Measurements from ENCODE around the gene RARS1.
A peak's percentile ranks its signal among the peaks of the same experiment; 100 is the strongest.

RARS1 gene

DNA sequence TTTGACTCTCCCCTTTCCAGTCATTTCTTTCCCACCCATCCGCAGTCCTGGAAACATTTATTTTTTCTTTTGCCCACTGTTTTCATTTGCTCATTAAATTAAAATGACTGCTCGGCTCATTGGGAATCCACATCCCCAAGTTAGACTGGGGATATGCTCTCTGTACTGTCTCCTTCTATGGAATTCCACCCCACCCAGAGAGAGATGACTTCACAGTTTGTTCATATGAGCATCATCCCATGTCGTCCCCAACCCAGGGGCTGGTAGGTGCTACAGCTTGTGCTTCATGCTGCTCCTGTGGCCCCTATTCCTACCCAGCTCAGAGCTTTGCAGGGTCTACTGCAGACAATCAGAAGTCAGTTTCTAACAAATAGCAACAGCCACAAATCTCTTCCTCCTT is 16.5 kb upstream of the RARS1 start:
- Mint-ChIP-seq H3K27ac (no peak overlapping the region), H3K27me3 (no peaks in the 10 kb centered on the region), H3K4me3 (no peak overlapping the region), H3K9me3 (no peaks in the 10 kb centered on the region), H3K36me3 (no peaks in the 10 kb centered on the region), H3K4me1 (no peaks in the 10 kb centered on the region)

DNA sequence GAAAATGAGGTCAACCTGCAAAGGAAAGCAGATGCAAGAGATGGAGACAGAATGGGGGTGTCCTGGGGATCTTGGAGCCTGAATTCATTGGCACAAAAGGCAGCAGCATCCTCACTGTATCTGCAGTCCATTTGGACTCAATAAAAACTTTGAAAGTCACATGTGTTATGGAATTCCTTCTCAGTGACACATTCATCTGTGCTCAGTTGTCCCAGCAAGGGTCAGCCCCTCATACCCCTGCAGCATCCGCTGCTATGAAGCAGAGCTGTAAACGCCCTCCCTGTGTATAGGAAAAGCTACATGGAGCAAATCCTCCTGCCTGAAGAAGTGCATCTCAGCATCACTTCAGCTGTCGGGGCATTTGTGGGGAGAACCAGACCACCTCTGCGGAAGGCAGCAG is 14.5 kb upstream of the RARS1 start:
- Mint-ChIP-seq H3K27ac (no peak overlapping the region), H3K9me3 (no peaks in the 10 kb centered on the region), H3K4me1 (no peaks in the 10 kb centered on the region), H3K27me3 (no peaks in the 10 kb centered on the region), H3K4me3 (no peak overlapping the region), H3K36me3 (no peaks in the 10 kb centered on the region)

DNA sequence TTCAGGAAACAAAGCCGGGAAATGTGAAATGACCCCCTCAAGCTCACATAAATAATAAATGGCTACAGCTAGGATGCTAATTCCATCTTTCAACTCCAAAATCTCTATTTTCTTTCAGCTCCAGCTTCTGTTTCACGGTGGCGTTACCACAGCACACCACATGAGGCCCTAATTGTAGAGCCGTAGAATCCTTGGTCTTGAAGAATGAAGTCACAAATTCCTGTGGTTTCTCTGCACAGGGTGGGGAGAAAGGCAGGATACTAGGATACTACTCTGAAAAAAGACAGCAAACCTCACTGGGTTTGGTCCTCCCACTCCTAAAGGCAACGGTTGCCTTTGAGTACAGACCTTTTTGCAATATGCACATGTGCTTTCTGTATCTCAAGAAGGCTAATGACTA is 13.9 kb upstream of the RARS1 start:
- Mint-ChIP-seq H3K36me3 (no peaks in the 10 kb centered on the region), H3K27me3 (no peaks in the 10 kb centered on the region), H3K4me3 (no peak overlapping the region), H3K9me3 (no peaks in the 10 kb centered on the region), H3K27ac (no peak overlapping the region), H3K4me1 (no peaks in the 10 kb centered on the region)

GRCh38 chr5:168474319-168474718 is 12.0 kb upstream of the RARS1 start:
- H3K4me3 Mint-ChIP-seq, result no peak overlapping the region
- no peaks in the 10 kb centered on the region for H3K9me3 Mint-ChIP-seq
- no peaks in the 10 kb centered on the region for H3K4me1 Mint-ChIP-seq
- no peak overlapping the region for H3K27ac Mint-ChIP-seq
- H3K27me3 Mint-ChIP-seq, result no peaks in the 10 kb centered on the region
- no peaks in the 10 kb centered on the region for H3K36me3 Mint-ChIP-seq

DNA sequence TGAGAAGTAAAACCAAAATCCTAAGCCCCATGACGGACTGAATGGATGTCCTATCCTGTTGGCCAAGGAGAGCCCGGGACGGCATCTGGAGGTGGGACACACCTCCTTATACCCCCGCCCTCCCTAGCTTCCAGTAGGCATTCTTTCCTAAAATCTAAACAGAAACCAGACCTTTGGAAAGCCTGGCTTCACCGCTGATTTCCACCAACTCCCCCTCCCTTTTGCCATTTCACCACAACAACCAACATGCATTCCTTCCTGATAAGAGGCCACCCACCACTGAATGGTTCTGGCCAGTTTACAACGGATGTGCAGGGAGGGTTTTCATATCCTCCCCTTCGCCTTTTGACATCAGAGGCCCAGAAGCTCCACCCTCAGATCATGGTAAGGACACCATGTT is 9.2 kb upstream of the RARS1 start:
- Mint-ChIP-seq H3K27me3 (no peaks in the 10 kb centered on the region), H3K27ac (no peak overlapping the region)

DNA sequence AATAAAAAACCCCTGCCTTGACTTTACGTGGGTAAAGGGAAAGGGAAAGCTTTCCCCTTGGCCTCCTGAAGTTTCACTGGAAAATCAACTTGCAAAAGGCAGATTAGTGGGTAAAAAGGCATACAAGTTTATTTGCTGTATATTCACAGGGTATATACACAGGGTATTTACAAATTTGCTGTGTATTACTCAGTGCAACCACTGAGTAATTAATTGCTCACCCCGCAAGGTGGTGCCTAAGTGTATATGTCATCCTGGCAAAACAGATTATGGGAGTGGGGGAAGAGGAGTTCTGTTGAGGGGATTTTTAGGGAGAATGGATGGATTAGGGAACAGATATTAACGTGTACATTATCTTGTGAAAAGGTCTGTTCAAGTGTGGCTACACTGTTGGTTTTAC is 7.1 kb upstream of the RARS1 start:
- H3K36me3 Mint-ChIP-seq, result no peaks in the 10 kb centered on the region
- H3K27ac Mint-ChIP-seq, result no peak overlapping the region
- no peaks in the 10 kb centered on the region for H3K4me1 Mint-ChIP-seq
- H3K27me3 Mint-ChIP-seq, result no peaks in the 10 kb centered on the region
- no peaks in the 10 kb centered on the region for H3K9me3 Mint-ChIP-seq
- H3K4me3 Mint-ChIP-seq, result no peak overlapping the region

More for the DNA sequence above, 9.2 kb upstream of the RARS1 start:
- H3K4me3 Mint-ChIP-seq, result no peak overlapping the region
- H3K4me1 Mint-ChIP-seq, result no peaks in the 10 kb centered on the region
- no peaks in the 10 kb centered on the region for H3K36me3 Mint-ChIP-seq
- H3K9me3 Mint-ChIP-seq, result no peaks in the 10 kb centered on the region

GRCh38 chr5:168480601-168481000 is 5.7 kb upstream of the RARS1 start:
- Mint-ChIP-seq H3K36me3 (no peaks in the 10 kb centered on the region), H3K27ac (no peak overlapping the region), H3K27me3 (no peaks in the 10 kb centered on the region), H3K4me1 (peaks cover 7% of the 10 kb centered on the region), H3K9me3 (no peaks in the 10 kb centered on the region), H3K4me3 (no peak overlapping the region)

- peaks cover 15% of the 10 kb centered on the region for H3K4me1 Mint-ChIP-seq
Observed at GRCh38 chr5:168481330-168481788, 4.9 kb upstream of the RARS1 start.

GRCh38 chr5:168482361-168482760 is 3.9 kb upstream of the RARS1 start:
- Mint-ChIP-seq H3K27ac (no peak overlapping the region), H3K27me3 (no peaks in the 10 kb centered on the region), H3K4me3 (no peak overlapping the region), H3K9me3 (no peaks in the 10 kb centered on the region), H3K4me1 (peaks cover 20% of the 10 kb centered on the region), H3K36me3 (peaks cover 2% of the 10 kb centered on the region)

More at GRCh38 chr5:168481330-168481788, 4.9 kb upstream of the RARS1 start:
- Mint-ChIP-seq H3K27me3 (no peaks in the 10 kb centered on the region), H3K4me3 (no peak overlapping the region), H3K27ac (no peak overlapping the region), H3K36me3 (peaks cover 1% of the 10 kb centered on the region), H3K9me3 (no peaks in the 10 kb centered on the region)

GRCh38 chr5:168489059-168489458 is 2.8 kb downstream of the RARS1 start:
- no peaks in the 10 kb centered on the region for H3K9me3 Mint-ChIP-seq
- no peak overlapping the region for H3K27ac Mint-ChIP-seq
- H3K36me3 Mint-ChIP-seq, result peaks cover 17% of the 10 kb centered on the region
- peak overlapping the region; percentile 4 for H3K4me3 Mint-ChIP-seq
- H3K4me1 Mint-ChIP-seq, result peaks cover 50% of the 10 kb centered on the region
- no peaks in the 10 kb centered on the region for H3K27me3 Mint-ChIP-seq

DNA sequence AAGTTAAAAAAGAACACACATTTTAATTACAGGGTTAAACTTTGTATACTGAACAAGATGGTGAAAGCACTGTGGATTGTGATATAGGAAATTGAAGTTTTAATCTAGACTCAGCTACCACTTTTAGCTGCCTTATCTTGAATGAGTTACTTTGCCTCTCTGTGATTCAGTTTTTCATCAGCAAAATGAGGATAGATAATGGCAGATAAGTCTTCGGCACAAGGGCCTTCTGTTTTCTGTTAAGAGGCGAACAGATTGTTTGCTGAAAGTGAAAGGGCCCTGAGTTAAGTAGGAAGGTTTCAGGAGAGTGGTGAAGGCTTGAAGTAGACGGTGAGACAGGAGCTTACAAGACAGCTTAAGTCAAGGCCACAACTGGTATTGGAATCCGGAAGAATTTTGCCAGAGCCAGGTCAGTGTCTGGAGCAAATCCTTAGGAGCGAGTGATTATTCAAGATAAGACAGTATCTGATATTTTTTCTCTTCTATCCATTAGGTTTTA is 7.8 kb downstream of the RARS1 start:
- Mint-ChIP-seq H3K27ac (no peak overlapping the region), H3K36me3 (peaks cover 23% of the 10 kb centered on the region), H3K4me3 (no peak overlapping the region), H3K27me3 (no peaks in the 10 kb centered on the region), H3K9me3 (no peaks in the 10 kb centered on the region), H3K4me1 (peaks cover 20% of the 10 kb centered on the region)

DNA sequence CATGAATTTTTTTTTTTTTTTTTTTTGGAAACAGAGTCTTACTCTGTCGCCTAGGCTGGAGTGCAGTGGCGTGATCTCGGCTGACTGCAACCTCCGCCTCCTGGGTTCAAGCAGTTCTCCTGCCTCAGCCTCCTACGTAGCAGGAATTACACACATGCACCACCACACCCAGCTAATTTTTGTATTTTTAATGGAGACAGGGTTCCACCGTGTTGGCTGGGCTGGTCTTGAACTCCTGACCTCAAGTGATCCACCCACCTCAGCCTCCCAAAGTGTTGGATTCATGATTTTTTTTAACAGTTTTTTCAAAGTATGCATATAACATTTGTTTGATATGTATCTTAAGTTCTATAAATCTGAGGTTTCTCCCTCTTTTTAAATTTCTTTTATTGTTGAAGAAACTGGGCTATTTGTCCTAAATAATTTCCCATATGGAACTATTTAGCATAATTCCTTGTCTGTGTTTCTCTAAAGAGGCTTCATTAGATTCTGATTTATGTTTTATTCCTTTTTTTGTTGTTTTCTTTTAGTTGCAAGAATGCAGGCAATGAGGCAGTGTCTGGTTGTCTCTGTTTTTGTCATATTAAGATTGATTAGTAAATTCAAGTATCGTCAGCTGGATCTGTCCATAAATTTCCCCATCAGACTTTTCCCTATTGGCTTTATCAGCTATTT is 16.4 kb downstream of the RARS1 start:
- Mint-ChIP-seq H3K4me1 (no peaks in the 10 kb centered on the region), H3K36me3 (peaks cover 14% of the 10 kb centered on the region), H3K9me3 (no peaks in the 10 kb centered on the region), H3K27ac (no peak overlapping the region), H3K4me3 (no peak overlapping the region), H3K27me3 (no peaks in the 10 kb centered on the region)

DNA sequence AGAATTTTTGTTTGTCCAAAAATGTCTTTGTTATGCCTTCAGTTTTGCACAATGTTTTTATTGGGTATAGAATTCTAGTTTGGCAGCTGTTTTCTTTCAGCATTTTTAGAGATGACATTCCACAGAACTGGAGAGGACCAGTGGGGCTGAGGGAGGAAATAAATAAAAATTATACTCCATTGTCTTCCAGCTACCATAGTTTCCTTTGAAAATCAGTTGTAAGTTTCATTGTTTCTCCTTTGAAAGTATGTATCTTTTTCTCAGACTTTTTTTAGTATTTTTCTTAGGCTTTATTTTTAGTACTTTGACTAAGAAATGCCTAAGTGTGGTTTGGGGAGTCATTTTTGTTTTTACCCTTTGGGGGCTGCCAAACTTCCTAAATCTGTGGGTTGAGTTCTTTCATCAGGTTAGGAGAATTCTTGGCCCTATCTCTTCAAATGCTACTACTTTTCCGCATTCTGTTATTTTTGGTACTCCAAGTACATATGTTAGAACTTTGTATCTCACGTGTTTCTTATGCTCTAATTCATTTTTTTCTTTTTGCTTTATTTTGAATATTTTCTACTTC is 27.7 kb downstream of the RARS1 start:
- Mint-ChIP-seq H3K36me3 (peaks cover 58% of the 10 kb centered on the region), H3K27me3 (no peaks in the 10 kb centered on the region), H3K4me1 (no peaks in the 10 kb centered on the region), H3K4me3 (no peak overlapping the region), H3K9me3 (no peaks in the 10 kb centered on the region), H3K27ac (no peak overlapping the region)

GRCh38 chr5:168525856-168526255 is 39.6 kb downstream of the RARS1 start:
- Mint-ChIP-seq H3K27me3 (peaks cover 20% of the 10 kb centered on the region), H3K4me1 (peaks cover 11% of the 10 kb centered on the region), H3K4me3 (no peak overlapping the region), H3K36me3 (peaks cover 4% of the 10 kb centered on the region), H3K9me3 (no peaks in the 10 kb centered on the region), H3K27ac (no peak overlapping the region)

DNA sequence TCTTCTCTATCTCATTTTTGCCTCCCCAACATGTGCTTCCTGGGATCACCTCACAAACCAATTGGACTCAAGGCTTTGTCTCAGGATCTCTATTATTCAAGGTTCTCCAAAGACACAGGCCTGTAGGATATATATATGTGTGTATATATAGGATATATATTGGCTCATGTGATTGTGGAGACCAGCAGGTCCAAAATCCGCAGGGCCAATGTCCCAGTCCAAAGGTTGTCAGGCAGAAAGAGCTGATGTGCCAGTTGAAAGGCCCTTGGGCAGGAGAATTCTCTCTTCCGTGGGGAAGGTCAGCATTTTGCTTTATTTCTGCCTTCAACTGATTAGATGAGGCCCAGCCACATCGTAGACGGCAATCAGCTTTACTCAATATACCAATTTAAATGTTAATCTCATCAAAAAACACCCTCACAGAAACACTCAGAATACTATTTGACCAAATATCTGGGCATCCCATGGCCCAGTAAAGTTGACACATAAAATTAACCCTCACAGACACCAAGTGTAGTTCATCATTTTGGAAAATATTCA is 41.6 kb downstream of the RARS1 start:
- peak overlapping the region; percentile 37 for H3K4me3 Mint-ChIP-seq
- peaks cover 29% of the 10 kb centered on the region for H3K27me3 Mint-ChIP-seq
- H3K9me3 Mint-ChIP-seq, result no peaks in the 10 kb centered on the region
- peaks cover 2% of the 10 kb centered on the region for H3K36me3 Mint-ChIP-seq
- H3K4me1 Mint-ChIP-seq, result peaks cover 11% of the 10 kb centered on the region
- H3K27ac Mint-ChIP-seq, result no peak overlapping the region
